H9 (cell line): ENCODE data around the gene BCAS4. TPM values are rescaled to one million over a fixed set of nuclear protein-coding genes. Genes with fewer than 3 reads are reported as not detected.
A peak's percentile ranks its signal among the peaks of the same experiment; 100 is the strongest.

ENCODE experiments used
- DNase-seq: peaks from one replicate; pipeline ENCODE4 v3.0.0-alpha.2; 2017
- H2AFZ ChIP-seq: one replicate; pipeline ENCODE4 v1.6.1; 2013; ENCODE audit warnings: mild to moderate bottlenecking, low read length, control low read depth, moderate library complexity
- H2AK5ac ChIP-seq: 2 replicates; pipeline ENCODE4 v1.6.1; 2013; ENCODE audit warnings: low read length, control low read depth, mixed read lengths; ENCODE audit not compliant: insufficient read length
- H2BK120ac ChIP-seq: one replicate; pipeline ENCODE4 v1.6.1; 2013; ENCODE audit warnings: low read depth, mild to moderate bottlenecking, low read length, control low read depth, inconsistent platforms; ENCODE audit not compliant: poor library complexity, severe bottlenecking
- H2BK12ac ChIP-seq: 2 replicates; pipeline ENCODE4 v1.6.1; 2013; ENCODE audit warnings: low read length, control low read depth, mixed read lengths, low read depth; ENCODE audit not compliant: insufficient read length
- H2BK15ac ChIP-seq: 2 replicates; pipeline ENCODE4 v1.6.1; 2013; ENCODE audit warnings: low read depth, low read length, control low read depth
- H2BK20ac ChIP-seq: one replicate; pipeline ENCODE4 v1.6.1; 2013; ENCODE audit warnings: low read depth, mild to moderate bottlenecking, low read length, control low read depth, inconsistent platforms; ENCODE audit not compliant: poor library complexity, severe bottlenecking
- H2BK5ac ChIP-seq: 2 replicates; pipeline ENCODE4 v1.6.1; 2013; ENCODE audit warnings: low read length, control low read depth, mixed read lengths; ENCODE audit not compliant: insufficient read length
- H3K14ac ChIP-seq: 2 replicates; pipeline ENCODE4 v1.6.1; 2013; ENCODE audit warnings: low read length, control low read depth; ENCODE audit not compliant: insufficient read depth
- H3K18ac ChIP-seq: 2 replicates; pipeline ENCODE4 v1.6.1; 2013; ENCODE audit warnings: low read depth, mild to moderate bottlenecking, mixed read lengths, low read length, control low read depth; ENCODE audit not compliant: insufficient read length
- H3K23ac ChIP-seq: 2 replicates; pipeline ENCODE4 v1.6.1; 2013; ENCODE audit warnings: low read length, control low read depth, mixed read lengths, low read depth; ENCODE audit not compliant: insufficient read length
- H3K23me2 ChIP-seq: 2 replicates; pipeline ENCODE4 v1.6.1; 2013; ENCODE audit warnings: low read depth, mild to moderate bottlenecking, mixed read lengths, low read length, control low read depth; ENCODE audit not compliant: insufficient read length, poor library complexity, severe bottlenecking
- H3K27ac ChIP-seq: 2 replicates; pipeline ENCODE4 v1.5.1; 2013; ENCODE audit warnings: low read length, control low read depth, mixed read lengths, low read depth; ENCODE audit not compliant: insufficient read length
- H3K27me3 ChIP-seq: 2 replicates; pipeline ENCODE4 v1.6.1; 2013; ENCODE audit warnings: low read length, control low read depth, inconsistent platforms; ENCODE audit not compliant: insufficient read depth
- H3K4ac ChIP-seq: 2 replicates; pipeline ENCODE4 v1.6.1; 2013; ENCODE audit warnings: low read depth, mild to moderate bottlenecking, control low read depth, inconsistent platforms, low read length, moderate library complexity
- H3K4me1 ChIP-seq: 2 replicates; pipeline ENCODE4 v1.6.1; 2013; ENCODE audit warnings: low read length, control low read depth, inconsistent platforms; ENCODE audit not compliant: insufficient read depth
- H3K4me2 ChIP-seq: 2 replicates; pipeline ENCODE4 v1.6.1; 2013; ENCODE audit warnings: low read length, control low read depth, mixed read lengths; ENCODE audit not compliant: insufficient read length, insufficient read depth
- H3K56ac ChIP-seq: 2 replicates; pipeline ENCODE4 v1.6.1; 2013; ENCODE audit warnings: low read depth, mild to moderate bottlenecking, mixed read lengths, low read length, control low read depth; ENCODE audit not compliant: insufficient read length
- H3K79me1 ChIP-seq: 2 replicates; pipeline ENCODE4 v1.6.1; 2013; ENCODE audit warnings: low read depth, mild to moderate bottlenecking, moderate library complexity, low read length, control low read depth, inconsistent platforms; ENCODE audit not compliant: insufficient read depth, poor library complexity, severe bottlenecking
- H3K79me2 ChIP-seq: 2 replicates; pipeline ENCODE4 v1.6.1; 2013; ENCODE audit warnings: low read length, control low read depth, inconsistent platforms; ENCODE audit not compliant: insufficient read depth
- H3K9ac ChIP-seq: 2 replicates; pipeline ENCODE4 v1.6.1; 2013; ENCODE audit warnings: low read length, control low read depth, mixed read lengths; ENCODE audit not compliant: insufficient read length; ENCODE audit errors: extremely low read depth
- H3K9me3 ChIP-seq: one replicate; pipeline ENCODE4 v1.6.1; 2013; ENCODE audit warnings: low read depth, low read length, inconsistent platforms; ENCODE audit not compliant: control insufficient read depth
- H3T11ph ChIP-seq: one replicate; pipeline ENCODE4 v1.6.1; 2013; ENCODE audit warnings: mild to moderate bottlenecking, low read length, control low read depth, inconsistent platforms
- H4K20me1 ChIP-seq: one replicate; pipeline ENCODE4 v1.6.1; 2013; ENCODE audit not compliant: control insufficient read depth, insufficient read length, insufficient read depth
- H4K5ac ChIP-seq: 2 replicates; pipeline ENCODE4 v1.6.1; 2013; ENCODE audit warnings: low read depth, mild to moderate bottlenecking, mixed read lengths, low read length, control low read depth; ENCODE audit not compliant: insufficient read length
- H4K8ac ChIP-seq: replicated peaks from 2 replicates; pipeline ENCODE4 v1.6.1; 2013; ENCODE audit warnings: low read length, control low read depth, mixed read lengths, low read depth; ENCODE audit not compliant: insufficient read length
- H4K91ac ChIP-seq: 2 replicates; pipeline ENCODE4 v1.6.1; 2013; ENCODE audit warnings: low read depth, mild to moderate bottlenecking, moderate library complexity, mixed read lengths, low read length, control low read depth; ENCODE audit not compliant: insufficient read length
- H3K27ac Mint-ChIP-seq, 3 experiments: 2 replicates in 2 of 3; 3 replicates in 1 of 3; pipeline ENCODE4 v1.8.0; 2020 to 2021; ENCODE audit warnings: mixed read lengths in 3 of 3, mild to moderate bottlenecking in 1 of 3, moderate library complexity in 1 of 3
- H3K27me3 Mint-ChIP-seq: 2 replicates; pipeline ENCODE4 v1.8.0; 2021; ENCODE audit warnings: low read depth, mild to moderate bottlenecking, moderate library complexity, mixed read lengths
- H3K36me3 Mint-ChIP-seq, 3 experiments: 2 replicates in 2 of 3; 3 replicates in 1 of 3; pipeline ENCODE4 v1.8.0; 2020 to 2021; ENCODE audit warnings: low read depth in 3 of 3, mixed read lengths in 3 of 3; ENCODE audit not compliant: insufficient read depth in 1 of 3
- H3K4me1 Mint-ChIP-seq, 2 experiments: 2 replicates each; pipeline ENCODE4 v1.8.0; 2020; ENCODE audit warnings: mixed read lengths in 2 of 2
- H3K4me3 Mint-ChIP-seq, 2 experiments: 2 replicates in 1 of 2; 3 replicates in 1 of 2; pipeline ENCODE4 v1.8.0; 2020 to 2021; ENCODE audit warnings: mild to moderate bottlenecking in 2 of 2, mixed read lengths in 2 of 2, moderate library complexity in 1 of 2
- H3K9me3 Mint-ChIP-seq, 2 experiments: 2 replicates in 1 of 2; 3 replicates in 1 of 2; pipeline ENCODE4 v1.8.0; 2020; ENCODE audit warnings: mild to moderate bottlenecking in 2 of 2, mixed read lengths in 2 of 2, moderate library complexity in 1 of 2
- WGBS: extraction: QIAGEN DNeasy Blood & Tissue Kit; methylation state at CpG from one replicate; pipeline ENCODE4 v1.1.7; 2013; ENCODE audit warnings: missing lambda C conversion rate, low lambda C conversion rate, mixed read lengths; ENCODE audit not compliant: insufficient read length; ENCODE audit errors: extremely low coverage; 5-methylcytosine and 5-hydroxymethylcytosine counted together
- total RNA-seq: library from RNA; stranded (reverse); gene quantifications from 2 replicates; pipeline ENCODE4 v1.2.1, GENCODE V29; 2021
- TF ChIP-seq, protein P1 (sequence below): fragments of 200-600 bp; sonication (generic); conservative IDR thresholded peaks from 3 replicates; pipeline ENCODE4 v1.8.0; 2021; ENCODE audit warnings: antibody characterized with exemption, mild to moderate bottlenecking

The BCAS4 gene
- total RNA-seq, 1 experiment from 2014 or later: 16.9 TPM

DNA sequence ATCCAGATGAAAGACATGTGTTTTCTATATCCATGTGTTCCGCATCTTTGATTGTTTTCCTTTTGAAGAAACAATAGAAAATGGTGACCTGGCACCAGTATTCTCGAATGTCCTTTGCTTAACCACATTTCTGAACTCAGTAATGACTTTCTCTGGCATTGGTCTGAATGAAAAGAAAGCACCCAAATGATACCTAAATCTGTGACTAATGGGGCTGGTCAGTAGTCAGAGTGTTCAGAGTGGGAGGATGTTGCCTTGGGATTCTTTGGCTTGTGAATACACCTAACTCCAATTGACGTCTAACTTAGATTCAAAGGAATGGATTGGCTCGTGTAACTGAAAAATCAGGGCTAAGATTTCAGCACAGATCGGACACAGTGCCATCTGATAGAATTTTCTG is 36.4 kb upstream of the BCAS4 start:
- H3K14ac ChIP-seq: no peak overlapping the region
- no peaks in the 10 kb centered on the region for H3K79me1 ChIP-seq
- H3K23ac ChIP-seq: no peak overlapping the region
- no peak overlapping the region for H2BK120ac ChIP-seq
- H2AK5ac ChIP-seq: no peak overlapping the region
- H3K4me1 Mint-ChIP-seq: peaks cover 8 to 15% of the 10 kb centered on the region in 2 experiments
- no peaks in the 10 kb centered on the region for H3K79me2 ChIP-seq
- no peak for DNase-seq
- TF ChIP-seq, protein P1, sequence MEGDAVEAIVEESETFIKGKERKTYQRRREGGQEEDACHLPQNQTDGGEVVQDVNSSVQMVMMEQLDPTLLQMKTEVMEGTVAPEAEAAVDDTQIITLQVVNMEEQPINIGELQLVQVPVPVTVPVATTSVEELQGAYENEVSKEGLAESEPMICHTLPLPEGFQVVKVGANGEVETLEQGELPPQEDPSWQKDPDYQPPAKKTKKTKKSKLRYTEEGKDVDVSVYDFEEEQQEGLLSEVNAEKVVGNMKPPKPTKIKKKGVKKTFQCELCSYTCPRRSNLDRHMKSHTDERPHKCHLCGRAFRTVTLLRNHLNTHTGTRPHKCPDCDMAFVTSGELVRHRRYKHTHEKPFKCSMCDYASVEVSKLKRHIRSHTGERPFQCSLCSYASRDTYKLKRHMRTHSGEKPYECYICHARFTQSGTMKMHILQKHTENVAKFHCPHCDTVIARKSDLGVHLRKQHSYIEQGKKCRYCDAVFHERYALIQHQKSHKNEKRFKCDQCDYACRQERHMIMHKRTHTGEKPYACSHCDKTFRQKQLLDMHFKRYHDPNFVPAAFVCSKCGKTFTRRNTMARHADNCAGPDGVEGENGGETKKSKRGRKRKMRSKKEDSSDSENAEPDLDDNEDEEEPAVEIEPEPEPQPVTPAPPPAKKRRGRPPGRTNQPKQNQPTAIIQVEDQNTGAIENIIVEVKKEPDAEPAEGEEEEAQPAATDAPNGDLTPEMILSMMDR: no peak
- no peak overlapping the region for H3K4me3 Mint-ChIP-seq
- H3K27me3 Mint-ChIP-seq: no peaks in the 10 kb centered on the region
- no peak overlapping the region for H2BK5ac ChIP-seq
- no peak overlapping the region for H4K8ac ChIP-seq
- no peaks in the 10 kb centered on the region for H3K23me2 ChIP-seq
- no peak overlapping the region for H2BK15ac ChIP-seq
- H2BK12ac ChIP-seq: no peak overlapping the region
- H3K27ac Mint-ChIP-seq: peak overlapping the region in 1 of 3 experiments; percentile 11; a peak in 1 of 7 replicates
- no peaks in the 10 kb centered on the region for H3K4me1 ChIP-seq
- H3K18ac ChIP-seq: no peak overlapping the region
- no peak overlapping the region for H2AFZ ChIP-seq
- H4K20me1 ChIP-seq: no peaks in the 10 kb centered on the region
- H3K4me2 ChIP-seq: no peak overlapping the region
- H3K9me3 ChIP-seq: no peaks in the 10 kb centered on the region
- no peak overlapping the region for H3K27ac ChIP-seq
- H3K56ac ChIP-seq: no peak overlapping the region
- H3K27me3 ChIP-seq: no peaks in the 10 kb centered on the region
- H4K5ac ChIP-seq: no peak overlapping the region
- H3K36me3 Mint-ChIP-seq: no peaks in the 10 kb centered on the region
- H4K91ac ChIP-seq: no peak overlapping the region
- H3K9me3 Mint-ChIP-seq: no peaks in the 10 kb centered on the region; a peak in 1 of 5 replicates
- no peak overlapping the region for H3T11ph ChIP-seq
- no CpG with 5 or more reads among the region's 5 CpGs for WGBS
- no peak overlapping the region for H3K4ac ChIP-seq
- no peak overlapping the region for H2BK20ac ChIP-seq
- H3K9ac ChIP-seq: no peak overlapping the region
